Gastroesophageal sphincter (tissue), 4 donors: ENCODE data around the gene ZNF280A. TPM values are rescaled to one million over a fixed set of nuclear protein-coding genes. Genes with fewer than 3 reads are reported as not detected.
"Not testable (repeated sequence)": the region's sequence is repeated elsewhere in the genome, so short reads cannot be mapped to it uniquely, and the experiment has no call there.

ENCODE experiments used
- ATAC-seq: fragments of 150-250 bp; one replicate; pipeline ENCODE4 v1.9.1; 2016; ENCODE audit warnings: mild to moderate bottlenecking, moderate library complexity
- H3K27ac ChIP-seq, 4 donors: fragments of 200-600 bp; sonication (generic) in 3 of 4; 1 replicate in 3 of 4; 2 replicates in 1 of 4; pipeline ENCODE4 v1.5.1; 2016 to 2019
- H3K27me3 ChIP-seq: fragments of 200-600 bp; sonication (generic); one replicate; pipeline ENCODE4 v1.5.1; 2019
- H3K36me3 ChIP-seq, 2 donors: fragments of 200-600 bp; sonication (generic); one replicate each; pipeline ENCODE4 v1.5.1; 2019; ENCODE audit warnings: control low read depth in 1 of 2
- H3K4me1 ChIP-seq, 3 donors: fragments of 200-600 bp; sonication (generic); 1 replicate in 2 of 3; 2 replicates in 1 of 3; pipeline ENCODE4 v1.5.1; 2016 to 2019; ENCODE audit warnings: control low read depth in 2 of 3
- H3K4me3 ChIP-seq, 2 donors: fragments of 200-600 bp; sonication (generic); one replicate each; pipeline ENCODE4 v1.5.1; 2019; ENCODE audit warnings: mild to moderate bottlenecking in 1 of 2, moderate library complexity in 1 of 2
- H3K9me3 ChIP-seq, 3 donors: fragments of 200-600 bp; sonication (generic); one replicate each; pipeline ENCODE4 v1.5.1; 2017 to 2019; ENCODE audit warnings: control low read depth in 2 of 3
- CTCF ChIP-seq, 4 experiments: fragments of 200-600 bp in 2 of 4; fragments of 450-650 bp in 2 of 4; sonication (generic) in 1 of 4; IDR thresholded peaks; one replicate each; pipeline ENCODE4 v1.5.1; 2017 to 2019; ENCODE audit warnings: antibody characterized with exemption in 4 of 4, mild to moderate bottlenecking in 2 of 4, moderate library complexity in 2 of 4
- EP300 ChIP-seq: sonication (generic); formaldehyde crosslinking; IDR thresholded peaks from one replicate; pipeline ENCODE4 v1.6.1; 2017; ENCODE audit warnings: antibody characterized with exemption, mild to moderate bottlenecking
- POLR2A ChIP-seq, 2 donors: fragments of 450-650 bp; IDR thresholded peaks; one replicate each; pipeline ENCODE4 v1.6.1; 2017; ENCODE audit warnings: antibody characterized with exemption in 2 of 2, mild to moderate bottlenecking in 2 of 2, moderate library complexity in 1 of 2
- POLR2AphosphoS5 ChIP-seq: sonication (generic); formaldehyde crosslinking; IDR thresholded peaks from one replicate; pipeline ENCODE4 v1.6.1; 2017; ENCODE audit warnings: antibody characterized with exemption
- WGBS, 2 donors: methylation state at CpG; one replicate each; pipeline ENCODE4 v1.1.5; 2018; ENCODE audit warnings: low coverage in 1 of 2; 5-methylcytosine and 5-hydroxymethylcytosine counted together
- total RNA-seq, 4 donors: library from RNA; depleted of rRNA; stranded (reverse); fragments of >200 nt; gene quantifications; one replicate each; pipeline ENCODE4 v1.1.0, GENCODE V29; 2016

The ZNF280A gene
- total RNA-seq, 4 donors from 2014 or later, result not detected

- Histone ChIP-seq H3K36me3 (no peaks in the 10 kb centered on the region), H3K4me1 (no peaks in the 10 kb centered on the region), H3K27me3 (peaks cover 63% of the 10 kb centered on the region), H3K9me3 (no peaks in the 10 kb centered on the region), H3K4me3 (no peak overlapping the region), H3K27ac (no peak overlapping the region)
- TF ChIP-seq POLR2A (IDR thresholded peaks at IDR 0.05), result no peak
- no peak for TF ChIP-seq CTCF (IDR thresholded peaks at IDR 0.05)
- TF ChIP-seq EP300, result no peak
- no peak for ATAC-seq
- WGBS, 2 donors, result 65 to 83% methylated on average over 4 to 5 of the region's 5 CpGs
Observed at GRCh38 chr22:22519591-22519990, 479 bp downstream of the ZNF280A start.

GRCh38 chr22:22516992-22517391 is 3.1 kb downstream of the ZNF280A start:
- Histone ChIP-seq H3K27ac (no peak overlapping the region), H3K4me3 (no peak overlapping the region), H3K9me3 (no peaks in the 10 kb centered on the region), H3K36me3 (no peaks in the 10 kb centered on the region), H3K27me3 (peaks cover 70% of the 10 kb centered on the region), H3K4me1 (no peaks in the 10 kb centered on the region)
- 64 to 81% methylated on average over 3 to 4 of the region's 4 CpGs for WGBS, 2 donors
- TF ChIP-seq EP300 (no peak), POLR2AphosphoS5 (no peak), POLR2A (IDR thresholded peaks at IDR 0.05) (no peak), CTCF (IDR thresholded peaks at IDR 0.05) (no peak)
- no peak for ATAC-seq

GRCh38 chr22:22515890-22516289 is 4.2 kb downstream of the ZNF280A start:
- Histone ChIP-seq H3K27ac (no peak overlapping the region), H3K4me1 (no peaks in the 10 kb centered on the region), H3K9me3 (peaks cover 0 to 3% (median 0%) of the 10 kb centered on the region in 3 donors), H3K27me3 (peaks cover 65% of the 10 kb centered on the region), H3K36me3 (no peaks in the 10 kb centered on the region), H3K4me3 (no peak overlapping the region)
- no peak for ATAC-seq
- no peak for TF ChIP-seq POLR2AphosphoS5
- TF ChIP-seq EP300, result no peak
- no peak for TF ChIP-seq POLR2A (IDR thresholded peaks at IDR 0.05)
- no peak for TF ChIP-seq CTCF (IDR thresholded peaks at IDR 0.05)

GRCh38 chr22:22514431-22514830 is 5.6 kb downstream of the ZNF280A start:
- not testable (repeated sequence) for H3K4me1 ChIP-seq, H3K4me3 ChIP-seq, H3K36me3 ChIP-seq, ATAC-seq, H3K27ac ChIP-seq
- Histone ChIP-seq H3K9me3 (peaks cover 0 to 18% (median 2%) of the 10 kb centered on the region in 3 donors), H3K27me3 (peaks cover 55% of the 10 kb centered on the region)
- WGBS, 2 donors, result 45 to 59% methylated on average over 4 to 8 of the region's 8 CpGs

- Histone ChIP-seq H3K27ac (no peak overlapping the region), H3K4me3 (no peak overlapping the region), H3K36me3 (no peaks in the 10 kb centered on the region), H3K9me3 (peaks cover 0 to 26% (median 2%) of the 10 kb centered on the region in 3 donors), H3K4me1 (peaks cover 0 to under 1% (median 0%) of the 10 kb centered on the region in 3 donors), H3K27me3 (peaks cover 52% of the 10 kb centered on the region)
- ATAC-seq, result no peak
- TF ChIP-seq POLR2A (IDR thresholded peaks at IDR 0.05) (no peak), POLR2AphosphoS5 (no peak), EP300 (no peak), CTCF (IDR thresholded peaks at IDR 0.05) (no peak)
- 80% methylated on average over 1 of the region's 2 CpGs; no CpG with 5 or more reads in 1 of the 2 donors for WGBS, 2 donors
Observed at GRCh38 chr22:22513619-22514018, 6.5 kb downstream of the ZNF280A start.

GRCh38 chr22:22512951-22513350 is 7.1 kb downstream of the ZNF280A start:
- Histone ChIP-seq H3K9me3 (peaks cover 0 to 31% (median 2%) of the 10 kb centered on the region in 3 donors), H3K4me1 (peaks cover 0 to 8% (median 0%) of the 10 kb centered on the region in 3 donors), H3K27me3 (peaks cover 53% of the 10 kb centered on the region), H3K27ac (no peak overlapping the region), H3K4me3 (no peak overlapping the region), H3K36me3 (no peaks in the 10 kb centered on the region)
- ATAC-seq, result no peak
- TF ChIP-seq EP300, result no peak
- TF ChIP-seq POLR2A (IDR thresholded peaks at IDR 0.05), result no peak
- no peak for TF ChIP-seq POLR2AphosphoS5
- WGBS, 2 donors, result 59 to 61% methylated on average over 5 of the region's 5 CpGs

GRCh38 chr22:22510833-22511232 is 9.2 kb downstream of the ZNF280A start:
- not testable (repeated sequence) for H3K4me3 ChIP-seq, H3K27ac ChIP-seq, H3K36me3 ChIP-seq, ATAC-seq
- peaks cover 0 to 11% (median 0%) of the 10 kb centered on the region in 3 donors for H3K4me1 ChIP-seq
- H3K27me3 ChIP-seq, result peaks cover 48% of the 10 kb centered on the region
- WGBS, 2 donors, result 93 to 96% methylated on average over 3 to 7 of the region's 7 CpGs
- peaks cover 0 to 31% (median 2%) of the 10 kb centered on the region in 3 donors for H3K9me3 ChIP-seq

- ATAC-seq, H3K27ac ChIP-seq, H3K36me3 ChIP-seq, H3K4me3 ChIP-seq: not testable (repeated sequence)
- WGBS, 2 donors, result 91 to 100% methylated on average over 4 to 6 of the region's 6 CpGs
- peaks cover 0 to 31% (median 2%) of the 10 kb centered on the region in 3 donors for H3K9me3 ChIP-seq
- peaks cover 0 to 11% (median 0%) of the 10 kb centered on the region in 3 donors for H3K4me1 ChIP-seq
- peaks cover 42% of the 10 kb centered on the region for H3K27me3 ChIP-seq
Observed at GRCh38 chr22:22509912-22510311, 10.2 kb downstream of the ZNF280A start.
